Raji (cell line): Measurements from ENCODE around the gene NRXN3.

ENCODE experiments used
- POLR2A ChIP-seq: IDR thresholded peaks from 2 replicates; pipeline ENCODE4 v1.6.1; 2011; ENCODE audit warnings: low read depth, low read length, control low read depth; ENCODE audit not compliant: insufficient read depth

Gene NRXN3

GRCh38 chr14:78316786-78317185 is 146.6 kb downstream of the NRXN3 start:
- no peak for TF ChIP-seq POLR2A

- TF ChIP-seq POLR2A, result no peak
Measured at GRCh38 chr14:78319406-78319805, 149.2 kb downstream of the NRXN3 start.

DNA sequence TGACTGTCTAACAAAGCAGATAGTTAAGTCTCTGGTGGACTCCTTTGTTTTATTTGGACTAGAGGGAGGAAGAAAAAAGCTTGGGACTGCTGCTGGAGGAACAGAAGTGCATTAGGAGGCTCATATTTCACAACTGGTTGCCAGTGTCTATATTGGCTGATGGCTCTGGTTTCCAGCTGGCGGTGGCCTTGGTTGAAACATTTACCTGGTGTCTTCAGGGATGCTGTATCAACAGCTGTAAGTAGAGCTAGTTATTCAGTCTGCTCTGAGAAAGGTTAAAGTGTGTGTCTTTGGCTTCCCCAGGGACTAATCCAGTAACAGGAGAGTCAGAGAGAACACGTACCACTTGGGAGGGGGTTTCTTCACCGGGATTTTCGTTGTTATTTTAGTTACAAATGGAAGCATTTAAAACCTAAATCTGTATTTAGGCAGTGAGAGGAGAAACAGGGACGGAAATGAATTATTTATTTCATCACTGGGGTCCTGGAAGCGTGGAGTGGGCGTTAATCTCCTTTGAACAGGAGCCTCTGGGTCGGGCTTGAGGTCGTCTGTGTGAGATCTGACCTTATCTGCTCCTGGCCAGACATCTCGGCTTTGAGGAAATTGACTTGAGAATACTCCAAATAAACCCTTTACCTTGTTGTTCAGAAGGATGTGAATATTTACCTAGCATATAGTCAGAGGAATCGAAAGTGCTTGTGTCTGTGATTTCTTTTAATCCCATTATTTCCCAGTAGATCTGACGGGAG is 149.9 kb downstream of the NRXN3 start:
- TF ChIP-seq POLR2A, result no peak

- no peak for TF ChIP-seq POLR2A
Measured at GRCh38 chr14:78324353-78324752, 154.2 kb downstream of the NRXN3 start.

DNA sequence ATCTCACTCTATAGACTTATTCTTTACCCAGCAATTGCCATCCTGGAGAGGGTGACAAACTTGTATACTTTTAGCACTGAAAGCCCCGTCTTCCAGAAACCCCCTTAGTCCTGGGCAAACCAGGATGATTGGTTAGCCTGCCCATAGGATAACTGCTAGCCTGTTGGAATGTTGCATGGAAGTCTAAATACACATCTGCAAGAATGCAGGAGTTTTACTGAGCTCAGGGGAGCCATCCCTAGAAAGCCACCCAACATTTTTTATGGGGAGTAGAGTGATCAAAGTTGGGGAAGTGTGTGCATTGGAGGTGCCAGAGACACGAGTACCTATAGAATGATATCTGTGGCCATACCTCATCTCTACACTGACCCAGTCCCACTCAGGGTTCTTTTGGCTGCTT is 155.7 kb downstream of the NRXN3 start:
- TF ChIP-seq POLR2A, result no peak

- TF ChIP-seq POLR2A, result no peak
Measured at GRCh38 chr14:78327426-78328221, 157.5 kb downstream of the NRXN3 start.

GRCh38 chr14:78329371-78329770 is 159.2 kb downstream of the NRXN3 start:
- TF ChIP-seq POLR2A, result no peak

DNA sequence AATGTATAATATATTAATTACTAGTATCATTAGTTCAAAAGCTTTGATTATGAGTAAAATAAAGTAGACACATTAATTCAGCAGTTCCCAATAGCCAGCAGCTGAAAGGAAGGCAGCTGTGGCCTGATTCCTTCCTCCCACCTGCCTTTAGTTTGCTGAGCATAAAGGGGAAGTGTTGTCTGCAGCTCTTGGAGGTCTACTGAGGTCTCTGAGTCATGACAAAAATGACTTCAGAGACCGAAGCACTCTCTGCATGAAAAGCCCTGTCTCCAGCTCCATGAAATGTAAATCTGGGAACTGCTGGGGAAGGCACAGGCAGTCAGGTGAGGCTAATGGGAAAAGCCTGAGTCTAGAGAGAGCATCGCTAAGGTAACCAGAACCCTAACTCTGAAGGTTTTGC is 165.4 kb downstream of the NRXN3 start:
- no peak for TF ChIP-seq POLR2A

DNA sequence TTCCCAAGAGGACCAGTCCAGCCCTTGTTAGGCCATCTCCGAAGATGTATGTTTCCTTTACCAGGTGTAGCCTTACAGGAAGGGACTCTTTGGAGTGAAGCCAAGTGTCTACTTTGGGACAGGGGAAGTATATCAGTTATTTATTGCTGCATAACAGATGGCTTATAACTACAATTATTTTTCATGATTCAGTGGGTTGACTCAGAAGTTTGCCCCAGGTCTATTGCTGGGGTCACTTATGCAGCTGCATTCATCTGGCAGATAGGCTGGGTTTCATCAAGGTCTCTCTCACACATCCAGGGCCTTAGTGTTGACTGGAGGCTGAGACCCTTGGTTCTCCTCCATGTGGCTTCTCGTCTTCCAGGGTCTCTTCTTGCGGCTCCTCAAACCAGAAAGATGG is 170.1 kb downstream of the NRXN3 start:
- TF ChIP-seq POLR2A, result no peak

DNA sequence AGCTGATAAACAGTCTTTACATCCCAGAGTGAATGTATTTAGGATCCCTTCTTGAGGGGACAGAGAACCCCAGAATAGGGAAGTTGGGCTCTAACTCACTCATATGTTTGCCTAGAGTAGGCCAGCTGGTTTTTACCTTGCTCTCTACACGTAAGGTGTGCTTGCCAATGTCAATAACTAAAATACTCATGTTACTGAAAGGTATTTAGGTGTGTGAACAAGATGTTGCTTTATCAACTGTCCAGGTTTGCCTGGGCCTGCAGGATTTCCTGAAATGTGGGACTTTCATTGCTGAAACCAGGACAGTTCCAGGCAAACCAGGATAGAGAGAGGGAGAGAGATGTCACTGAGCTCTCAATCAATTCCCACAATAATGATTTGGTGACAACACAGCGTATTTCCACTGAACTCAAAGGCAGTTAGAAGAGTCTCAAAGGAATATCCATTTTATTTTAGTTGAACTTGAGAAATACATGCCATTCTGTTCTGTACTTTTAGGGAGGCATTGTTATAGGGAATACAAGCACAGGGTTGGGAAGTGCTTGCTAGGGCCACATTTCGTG is 171.7 kb downstream of the NRXN3 start:
- no peak for TF ChIP-seq POLR2A

DNA sequence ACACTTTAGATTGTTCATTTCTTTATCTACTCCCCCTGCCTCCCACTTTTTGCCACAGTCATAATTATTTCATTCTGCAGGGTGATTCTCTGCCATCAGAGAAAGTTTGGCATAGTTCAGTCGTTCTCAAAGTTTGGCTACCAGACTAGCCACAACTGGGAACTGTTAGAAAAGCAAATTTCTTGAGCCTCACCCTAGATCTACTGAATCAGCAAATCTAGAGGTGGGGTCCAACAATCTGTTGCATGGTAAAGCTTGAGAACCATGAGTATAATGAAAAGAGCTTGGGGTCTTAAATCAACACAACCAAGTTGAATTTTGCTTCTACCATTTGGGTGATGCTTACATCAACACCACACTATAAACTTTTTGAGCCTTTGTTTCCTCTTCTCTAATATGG is 172.7 kb downstream of the NRXN3 start:
- no peak for TF ChIP-seq POLR2A

- TF ChIP-seq POLR2A, result no peak
Measured at GRCh38 chr14:78344290-78344689, 174.1 kb downstream of the NRXN3 start.

DNA sequence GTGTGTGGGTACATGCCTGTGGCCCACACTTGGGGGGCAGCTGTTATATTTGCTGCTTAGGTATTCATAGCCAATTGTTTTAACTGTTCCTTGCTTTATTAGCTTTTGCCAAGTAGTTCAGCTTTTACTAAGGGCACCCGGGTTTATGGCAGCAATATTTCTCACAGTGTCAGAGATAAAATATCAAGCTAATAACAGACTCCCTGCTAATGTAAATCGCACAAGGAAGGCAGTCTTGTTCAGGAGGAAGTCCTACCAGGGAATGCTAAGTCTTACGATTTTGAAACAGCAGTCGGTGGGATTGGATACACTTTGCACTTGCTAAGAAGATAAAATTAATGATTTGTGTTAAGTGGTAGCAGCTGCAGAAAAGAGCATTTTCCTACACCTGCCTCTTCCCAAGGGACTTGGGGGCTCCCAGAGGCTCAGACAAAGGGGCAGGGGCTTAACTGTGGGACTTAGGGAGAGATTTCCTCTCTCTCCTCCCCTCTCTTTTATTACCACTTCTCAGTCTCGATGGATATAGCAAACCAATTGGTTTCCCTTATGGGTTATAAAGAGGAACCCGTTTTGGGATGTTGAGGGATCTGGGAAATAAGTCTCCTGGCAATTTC is 175.1 kb downstream of the NRXN3 start:
- no peak for TF ChIP-seq POLR2A

- TF ChIP-seq POLR2A, result no peak
Measured at GRCh38 chr14:78346747-78347146, 176.6 kb downstream of the NRXN3 start.

DNA sequence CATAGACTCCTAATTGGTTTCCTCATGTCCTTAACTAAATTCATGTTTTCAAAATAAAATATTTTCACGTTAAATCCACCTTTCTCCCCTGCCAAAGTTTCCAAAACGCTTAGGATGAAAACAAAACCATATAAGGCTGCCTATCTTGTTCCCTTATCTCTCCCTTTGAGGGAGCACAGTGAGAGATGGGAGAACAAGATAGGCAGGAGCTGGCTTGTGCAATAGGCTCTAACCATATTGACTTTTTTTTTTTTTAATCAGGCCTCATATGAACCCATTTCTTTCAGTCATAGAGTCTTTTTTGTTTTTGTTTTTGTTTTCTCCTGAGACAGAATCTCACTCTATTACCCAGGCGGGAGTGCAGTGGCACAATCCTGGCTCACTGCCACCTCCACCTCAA is 184.9 kb downstream of the NRXN3 start:
- TF ChIP-seq POLR2A, result no peak

GRCh38 chr14:78356391-78356790 is 186.2 kb downstream of the NRXN3 start:
- no peak for TF ChIP-seq POLR2A

- TF ChIP-seq POLR2A, result no peak
Measured at GRCh38 chr14:78358591-78358990, 188.4 kb downstream of the NRXN3 start.
